PC-9 (cell line): Measurements from ENCODE around the gene MRE11. TPM values are rescaled to one million over a fixed set of nuclear protein-coding genes. Genes with fewer than 3 reads are reported as not detected.

Experiments
- microRNA-seq: library from miRNA; unstranded; fragments of <30 nt; microRNA quantifications from one replicate; pipeline ENCODE4 v1.2.0, GENCODE V29; 2021; ENCODE audit warnings: borderline number of aligned reads, borderline replicate concordance
- total RNA-seq: library from RNA; stranded (reverse); gene quantifications from 2 replicates; pipeline ENCODE4 v1.2.3, GENCODE V29; 2021

MRE11 gene
- total RNA-seq, 1 experiment from 2014 or later, result 41.1 TPM

Small RNA genes lying within 50 kb of the gene (microRNA-seq; reads per million reads assigned to microRNA genes)
- 10.8 reads per million, percentile 19 among the genes with 10 or more reads in this experiment for gene MIR548L

Other genes starting within 250 kb of the MRE11 start
- not detected in 2 replicates for gene IZUMO1R, start 189.3 kb downstream of the MRE11 start, total RNA-seq
- gene GPR83, start 92.4 kb downstream of the MRE11 start, total RNA-seq, result not detected in 2 replicates
- gene ANKRD49, start 140 bp upstream of the MRE11 start, total RNA-seq, result 8.7 and 12.7 TPM in 2 replicates
- gene C11orf97, start 18.6 kb upstream of the MRE11 start, total RNA-seq, result not detected in 2 replicates
- gene FUT4, start 50.1 kb upstream of the MRE11 start, total RNA-seq, result 1.9 and 2.0 TPM in 2 replicates
- 0.26 and 0.33 TPM in 2 replicates for gene PIWIL4, start 73.5 kb upstream of the MRE11 start, total RNA-seq